ENCODE data around the gene MLX. TPM values are rescaled to one million over a fixed set of nuclear protein-coding genes. Genes with fewer than 3 reads are reported as not detected.
"Not testable (repeated sequence)": the region's sequence is repeated elsewhere in the genome, so short reads cannot be mapped to it uniquely, and the experiment has no call there.

MLX gene
- total RNA-seq, 2 donors from 2014 or later, result 95.1 to 98.8 TPM

DNA sequence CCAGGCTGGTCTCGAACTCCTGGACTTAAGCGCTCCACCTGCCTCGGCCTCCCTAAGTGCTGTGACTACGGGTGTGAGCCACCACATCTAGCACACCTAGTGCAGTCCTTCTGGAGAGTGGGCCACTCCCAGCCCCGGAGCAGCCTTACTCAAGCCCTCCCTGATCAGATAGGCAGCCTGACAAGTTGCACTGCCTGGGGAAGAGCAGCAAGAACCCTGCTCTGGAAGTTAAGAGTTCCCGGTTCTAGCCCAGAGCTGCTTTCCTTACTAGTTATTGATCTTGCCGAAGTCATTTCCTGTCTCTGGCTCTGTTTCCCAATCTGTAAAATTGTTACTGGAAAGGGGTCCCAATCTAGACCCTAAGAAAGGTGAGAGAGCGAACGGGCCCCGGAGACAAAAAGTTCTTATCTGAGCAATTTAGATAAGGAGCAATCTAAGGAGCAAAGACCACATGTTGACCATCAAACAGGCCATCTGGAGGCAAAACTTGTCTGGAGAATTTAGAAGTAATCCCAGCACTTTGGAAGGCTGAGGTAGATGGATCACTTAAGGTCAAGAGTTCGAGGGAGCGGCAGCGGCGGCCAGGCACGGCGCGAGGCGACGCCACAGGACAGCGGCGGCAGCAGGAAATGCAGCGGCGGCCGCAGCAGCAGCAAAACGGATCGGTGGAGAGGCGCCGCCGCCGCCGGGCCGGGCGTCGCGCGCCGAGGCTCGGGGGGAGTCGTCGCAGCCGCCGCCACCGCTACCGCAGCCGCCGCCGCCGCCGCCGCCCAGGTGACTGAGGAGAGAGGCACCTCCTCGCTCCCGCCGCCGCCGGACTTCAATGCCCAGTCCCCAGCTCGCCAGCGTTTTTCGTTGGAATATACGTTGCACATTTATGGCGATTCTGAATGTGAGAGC, 35.2 kb upstream of the MLX start:
- DNase-seq, result peak; percentile 65 to 76
- peak; percentile 49 for ATAC-seq
- intact Hi-C loops (cut with DNase I, micrococcal nuclease), result no loop called here

DNA sequence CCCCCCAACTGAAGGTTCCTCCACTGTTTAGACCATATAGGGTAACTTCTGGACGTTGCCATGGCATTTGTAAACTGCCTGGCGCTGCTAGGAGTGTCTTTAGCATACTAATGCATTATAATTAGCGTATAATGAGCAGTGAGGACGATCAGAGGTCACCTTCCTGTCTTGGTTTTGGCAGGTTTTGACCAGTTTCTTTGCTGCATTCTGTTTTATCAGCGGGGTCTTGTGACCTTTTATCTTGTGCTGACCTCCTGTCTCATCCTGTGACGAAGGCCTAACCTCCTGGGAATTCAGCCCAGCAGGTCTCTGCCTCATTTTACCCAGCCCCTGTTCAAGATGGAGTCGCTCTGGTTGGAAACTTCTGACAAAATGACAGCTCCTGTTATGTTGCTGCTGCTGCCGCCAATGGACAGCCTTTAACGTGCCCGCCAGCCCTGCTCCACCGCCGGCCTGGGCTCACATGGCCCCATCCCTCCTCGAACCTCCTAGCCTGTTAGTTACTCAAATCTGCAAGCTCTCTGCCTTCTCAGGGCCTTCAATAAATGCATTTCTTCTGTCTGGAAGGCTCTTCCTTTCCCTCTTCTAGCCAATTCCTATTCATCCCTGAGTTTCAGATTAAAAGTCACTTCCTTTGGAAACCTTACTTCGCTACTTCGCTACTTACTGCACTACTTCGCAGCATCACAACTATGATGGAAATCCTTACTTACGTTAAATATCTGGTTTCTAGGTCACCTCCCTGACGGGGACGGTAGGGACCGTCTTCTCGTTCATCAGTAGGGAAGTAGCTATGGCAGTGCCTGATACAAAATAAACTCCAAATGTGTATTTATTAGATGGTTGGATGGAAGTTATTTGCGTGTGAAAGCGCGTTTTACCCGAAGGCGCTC, 31.5 kb upstream of the MLX start:
- ATAC-seq, result peak; percentile 1

DNA sequence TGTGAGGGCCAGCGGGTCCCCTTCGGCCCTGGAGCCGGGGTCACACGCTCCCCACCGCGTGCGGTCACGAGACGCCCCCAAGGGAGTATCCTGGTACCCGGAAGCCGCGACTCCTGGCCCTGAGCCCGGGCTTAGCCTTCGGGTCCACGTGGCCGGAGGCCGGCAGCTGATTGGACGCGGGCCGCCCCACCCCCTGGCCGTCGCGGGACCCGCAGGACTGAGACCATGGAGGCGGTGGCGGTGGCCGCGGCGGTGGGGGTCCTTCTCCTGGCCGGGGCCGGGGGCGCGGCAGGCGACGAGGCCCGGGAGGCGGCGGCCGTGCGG, 30.9 kb upstream of the MLX start, which contains the start of gene NAGLU:
Gene NAGLU (plus strand): TSS at position 194 of the 324 bp plus-strand sequence. CDS start 32 bp downstream, at position 226.
- intact Hi-C loops (cut with DNase I, micrococcal nuclease), result no loop called here
- ATAC-seq, result peak; percentile 79
- DNase-seq, result peak; percentile 97 to 99

More for the DNA sequence above, 31.5 kb upstream of the MLX start:
- intact Hi-C loops (cut with DNase I, micrococcal nuclease), result no loop called here
- DNase-seq, result no peak

DNA sequence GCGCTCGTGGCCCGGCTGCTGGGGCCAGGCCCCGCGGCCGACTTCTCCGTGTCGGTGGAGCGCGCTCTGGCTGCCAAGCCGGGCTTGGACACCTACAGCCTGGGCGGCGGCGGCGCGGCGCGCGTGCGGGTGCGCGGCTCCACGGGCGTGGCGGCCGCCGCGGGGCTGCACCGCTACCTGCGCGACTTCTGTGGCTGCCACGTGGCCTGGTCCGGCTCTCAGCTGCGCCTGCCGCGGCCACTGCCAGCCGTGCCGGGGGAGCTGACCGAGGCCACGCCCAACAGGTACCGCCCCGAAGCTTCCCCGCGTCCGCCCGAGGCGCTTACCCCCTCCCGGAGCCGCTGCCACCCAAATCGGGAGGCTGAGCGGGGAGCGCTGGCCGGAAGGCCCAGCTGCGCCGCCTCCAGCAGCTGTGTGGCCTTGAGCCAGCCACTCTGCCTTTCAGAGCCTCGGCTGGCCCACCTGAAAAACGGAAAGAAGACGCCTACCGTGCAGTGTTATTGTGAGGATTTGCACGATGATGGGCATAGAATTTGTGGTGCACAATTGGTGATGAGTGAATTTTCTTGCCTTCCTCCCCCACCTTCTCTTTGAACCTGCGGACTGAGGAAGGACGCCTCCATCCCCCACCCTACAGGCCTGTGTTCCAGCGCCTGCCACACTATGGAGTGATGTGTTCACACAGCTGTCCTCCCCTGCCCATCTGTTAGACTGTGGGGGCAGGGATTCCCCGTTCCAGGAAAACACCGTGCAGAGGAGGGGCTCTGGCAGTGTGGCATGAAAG, 30.3 kb upstream of the MLX start:
- peak; percentile 62 for ATAC-seq
- peak; percentile 90 for DNase-seq
- intact Hi-C loops (cut with DNase I, micrococcal nuclease), result no loop called here

DNA sequence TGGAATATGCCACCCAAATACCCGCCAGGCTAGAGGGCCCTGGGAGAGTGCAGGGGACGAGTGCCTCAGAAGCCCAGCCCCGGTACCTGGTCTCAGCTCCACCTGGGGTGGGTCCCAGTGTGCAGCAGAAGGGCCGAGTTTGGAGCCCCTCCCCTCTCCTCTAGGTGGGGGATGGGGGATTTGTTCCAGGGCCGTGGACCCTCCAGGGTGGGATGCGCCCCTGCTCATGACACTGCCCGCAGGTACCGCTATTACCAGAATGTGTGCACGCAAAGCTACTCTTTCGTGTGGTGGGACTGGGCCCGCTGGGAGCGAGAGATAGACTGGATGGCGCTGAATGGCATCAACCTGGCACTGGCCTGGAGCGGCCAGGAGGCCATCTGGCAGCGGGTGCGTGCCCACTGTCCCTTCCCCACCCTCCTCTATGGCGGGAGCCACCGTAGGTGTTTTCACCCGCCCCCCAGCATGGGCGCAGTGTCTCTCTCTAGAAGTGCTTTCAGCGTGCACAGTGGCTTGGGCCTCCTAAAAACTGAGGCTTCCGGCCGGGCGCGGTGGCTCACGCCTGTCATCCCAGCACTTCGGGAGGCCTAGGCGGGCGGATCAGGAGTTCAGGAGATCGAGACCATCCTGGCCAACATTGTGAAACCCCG, 29.6 kb upstream of the MLX start:
- ATAC-seq, result no peak
- no peak for DNase-seq
- intact Hi-C loops (cut with DNase I, micrococcal nuclease), result no loop called here

DNA sequence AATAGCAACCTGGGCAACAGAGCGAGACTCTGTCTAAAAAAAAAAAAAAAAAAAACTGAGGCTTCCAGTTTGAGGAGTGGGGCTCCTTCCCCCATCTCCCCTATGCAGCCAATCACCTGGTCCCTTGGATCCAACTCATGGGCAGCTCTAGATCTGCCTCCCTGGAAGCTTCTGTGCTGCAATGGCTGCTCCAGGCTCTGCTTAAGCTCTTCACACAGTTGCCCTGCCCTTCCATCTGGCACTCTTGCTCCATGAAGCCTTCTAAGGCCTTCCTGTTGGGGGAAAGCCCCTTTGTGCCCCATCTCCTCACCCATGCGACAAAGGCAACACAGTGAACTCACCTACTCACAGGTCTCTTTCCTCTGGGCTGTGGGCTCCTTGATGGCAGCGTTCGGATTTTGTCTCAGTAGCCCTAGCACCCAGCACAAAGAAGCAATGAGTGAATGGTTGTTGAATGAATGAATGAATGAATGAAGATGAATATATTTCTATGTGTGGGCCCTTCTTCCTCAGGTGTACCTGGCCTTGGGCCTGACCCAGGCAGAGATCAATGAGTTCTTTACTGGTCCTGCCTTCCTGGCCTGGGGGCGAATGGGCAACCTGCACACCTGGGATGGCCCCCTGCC, 29.0 kb upstream of the MLX start:
- intact Hi-C loops (cut with DNase I, micrococcal nuclease), result no loop called here
- ATAC-seq (no peak), DNase-seq (no peak)

DNA sequence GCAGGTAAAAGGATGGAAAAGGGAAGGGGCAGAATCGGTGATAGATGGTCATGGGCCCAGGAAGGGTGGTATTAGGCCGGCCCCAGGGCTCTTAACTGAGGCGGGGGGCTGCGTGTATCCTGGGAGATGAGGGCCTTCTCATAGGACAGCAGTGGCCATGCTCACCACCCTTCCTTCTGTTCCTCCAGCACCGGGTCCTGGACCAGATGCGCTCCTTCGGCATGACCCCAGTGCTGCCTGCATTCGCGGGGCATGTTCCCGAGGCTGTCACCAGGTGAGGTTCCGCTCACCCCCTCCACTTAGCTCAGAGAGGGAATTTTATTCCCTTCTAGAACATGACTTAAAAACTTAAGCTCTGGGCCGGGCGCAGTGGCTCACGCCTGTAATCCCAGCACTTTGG, 28.4 kb upstream of the MLX start:
- ATAC-seq (no peak), DNase-seq (no peak)
- intact Hi-C loops (cut with DNase I, micrococcal nuclease), result no loop called here

DNA sequence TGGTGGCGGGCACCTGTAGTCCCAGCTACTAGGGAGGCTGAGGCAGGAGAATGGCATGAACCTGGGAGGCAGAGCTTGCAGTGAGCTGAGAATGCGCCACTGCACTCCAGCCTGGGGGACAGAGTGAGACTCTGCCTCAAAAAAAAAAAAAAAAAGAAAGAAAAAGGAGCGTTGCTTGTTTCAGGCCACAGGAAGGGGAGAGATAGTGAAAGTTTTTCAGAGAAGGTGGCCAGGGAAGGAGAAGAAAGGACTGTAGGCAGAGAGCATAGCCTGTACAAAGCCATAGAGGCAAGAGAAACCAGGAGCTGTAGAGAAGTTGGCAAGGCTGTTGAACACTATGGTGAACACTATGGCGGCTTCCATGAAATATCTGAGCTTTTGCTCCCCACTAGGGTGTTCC, 26.3 kb upstream of the MLX start:
- intact Hi-C loops (cut with DNase I, micrococcal nuclease); DNase-seq; ATAC-seq: not testable (repeated sequence)

DNA sequence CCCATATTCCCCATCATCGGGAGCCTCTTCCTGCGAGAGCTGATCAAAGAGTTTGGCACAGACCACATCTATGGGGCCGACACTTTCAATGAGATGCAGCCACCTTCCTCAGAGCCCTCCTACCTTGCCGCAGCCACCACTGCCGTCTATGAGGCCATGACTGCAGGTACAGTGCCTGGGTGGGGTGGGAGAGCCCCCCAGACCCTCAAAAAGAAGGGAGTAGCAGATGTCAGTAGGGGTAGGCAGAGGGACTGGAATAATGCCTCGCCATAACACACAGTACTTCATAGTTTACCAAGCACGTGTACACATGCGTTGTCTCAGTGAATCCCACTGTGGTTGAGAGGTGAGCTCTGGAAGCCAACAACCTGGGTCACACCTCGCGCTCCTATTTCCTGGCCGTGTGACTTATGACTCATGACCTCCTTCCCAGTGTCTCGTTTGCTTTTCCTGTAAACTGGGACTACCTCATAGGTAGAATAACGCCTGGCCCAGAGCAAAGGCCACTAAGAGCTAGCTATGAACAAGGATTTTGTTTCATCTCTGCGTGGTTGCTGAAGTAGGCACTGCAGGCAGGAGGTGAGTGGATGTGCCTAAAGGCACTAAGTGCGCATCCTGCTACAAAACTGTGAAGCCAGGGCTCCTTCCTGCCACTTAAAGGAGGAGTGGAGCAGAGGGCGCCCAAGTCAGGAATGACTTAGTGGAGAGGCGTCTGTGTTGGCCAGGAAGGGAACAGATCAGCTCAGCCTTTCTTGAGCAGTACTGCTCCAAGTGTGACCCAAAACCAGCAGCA, 25.7 kb upstream of the MLX start:
- DNase-seq, result peak; percentile 40 to 72
- peak; percentile 79 for ATAC-seq
- intact Hi-C loops (cut with DNase I, micrococcal nuclease), result no loop called here

DNA sequence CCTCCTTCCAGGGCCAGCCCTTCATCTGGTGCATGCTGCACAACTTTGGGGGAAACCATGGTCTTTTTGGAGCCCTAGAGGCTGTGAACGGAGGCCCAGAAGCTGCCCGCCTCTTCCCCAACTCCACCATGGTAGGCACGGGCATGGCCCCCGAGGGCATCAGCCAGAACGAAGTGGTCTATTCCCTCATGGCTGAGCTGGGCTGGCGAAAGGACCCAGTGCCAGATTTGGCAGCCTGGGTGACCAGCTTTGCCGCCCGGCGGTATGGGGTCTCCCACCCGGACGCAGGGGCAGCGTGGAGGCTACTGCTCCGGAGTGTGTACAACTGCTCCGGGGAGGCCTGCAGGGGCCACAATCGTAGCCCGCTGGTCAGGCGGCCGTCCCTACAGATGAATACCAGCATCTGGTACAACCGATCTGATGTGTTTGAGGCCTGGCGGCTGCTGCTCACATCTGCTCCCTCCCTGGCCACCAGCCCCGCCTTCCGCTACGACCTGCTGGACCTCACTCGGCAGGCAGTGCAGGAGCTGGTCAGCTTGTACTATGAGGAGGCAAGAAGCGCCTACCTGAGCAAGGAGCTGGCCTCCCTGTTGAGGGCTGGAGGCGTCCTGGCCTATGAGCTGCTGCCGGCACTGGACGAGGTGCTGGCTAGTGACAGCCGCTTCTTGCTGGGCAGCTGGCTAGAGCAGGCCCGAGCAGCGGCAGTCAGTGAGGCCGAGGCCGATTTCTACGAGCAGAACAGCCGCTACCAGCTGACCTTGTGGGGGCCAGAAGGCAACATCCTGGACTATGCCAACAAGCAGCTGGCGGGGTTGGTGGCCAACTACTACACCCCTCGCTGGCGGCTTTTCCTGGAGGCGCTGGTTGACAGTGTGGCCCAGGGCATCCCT, 23.5 kb upstream of the MLX start:
- DNase-seq, result no peak
- no peak for ATAC-seq
- intact Hi-C loops (cut with DNase I, micrococcal nuclease), result no loop called here

DNA sequence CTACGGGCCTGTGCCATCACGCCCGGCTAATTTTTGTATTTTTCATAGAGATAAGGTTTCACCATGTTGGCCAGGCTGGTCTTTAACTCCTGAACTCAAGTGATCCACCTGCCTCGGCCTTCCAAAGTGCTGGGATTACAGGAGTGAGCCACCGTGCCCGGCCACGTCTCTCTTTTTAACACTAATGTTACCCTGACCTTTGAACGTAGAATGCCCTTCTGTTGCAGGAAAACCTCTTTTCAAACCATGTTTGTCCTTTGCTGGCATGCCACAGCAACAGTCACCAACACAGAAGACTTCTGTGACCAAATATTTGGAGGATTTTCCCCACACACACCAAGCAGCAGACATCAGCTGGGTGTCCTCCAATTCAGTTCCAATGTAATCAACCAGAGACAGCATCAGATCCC, 22.0 kb upstream of the MLX start:
- ATAC-seq (no peak), DNase-seq (no peak)
- intact Hi-C loops (cut with DNase I, micrococcal nuclease), result no loop called here

DNA sequence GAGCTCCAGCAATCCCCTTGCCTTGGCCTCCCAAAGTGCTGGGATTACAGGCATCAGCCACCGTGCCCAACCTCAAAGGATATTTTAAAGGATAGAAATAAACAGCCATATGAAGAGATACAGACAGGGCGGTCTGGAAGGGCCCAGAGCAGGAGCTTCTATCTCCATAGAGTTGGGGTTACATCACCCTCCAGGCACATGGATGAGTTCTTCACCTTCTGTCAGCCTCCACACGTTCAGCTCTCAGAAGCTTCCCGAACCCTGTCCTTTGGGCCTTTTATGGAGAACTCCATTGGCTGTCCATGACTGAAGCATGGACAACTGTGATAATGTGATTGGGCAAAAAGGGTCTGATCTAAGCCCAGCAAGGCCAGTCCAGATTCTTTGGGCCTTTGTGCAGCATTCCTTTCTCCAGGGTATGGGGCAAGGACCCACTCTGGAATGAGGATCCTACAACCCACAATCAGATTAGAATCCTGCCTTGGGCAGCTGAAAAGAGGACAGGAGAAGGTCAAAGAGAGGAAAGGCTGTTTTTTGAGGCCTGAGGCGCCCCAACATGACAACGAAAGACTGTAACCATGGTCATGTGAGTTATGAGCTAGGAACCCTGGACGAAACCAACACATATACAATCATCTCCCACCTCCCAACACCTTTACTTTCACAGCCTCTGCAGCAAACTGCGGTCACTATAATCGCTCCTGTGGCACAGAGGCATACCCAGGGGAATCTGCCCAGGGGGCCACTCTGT, 21.0 kb upstream of the MLX start:
- DNase-seq; ATAC-seq; intact Hi-C loops (cut with DNase I, micrococcal nuclease): not testable (repeated sequence)

DNA sequence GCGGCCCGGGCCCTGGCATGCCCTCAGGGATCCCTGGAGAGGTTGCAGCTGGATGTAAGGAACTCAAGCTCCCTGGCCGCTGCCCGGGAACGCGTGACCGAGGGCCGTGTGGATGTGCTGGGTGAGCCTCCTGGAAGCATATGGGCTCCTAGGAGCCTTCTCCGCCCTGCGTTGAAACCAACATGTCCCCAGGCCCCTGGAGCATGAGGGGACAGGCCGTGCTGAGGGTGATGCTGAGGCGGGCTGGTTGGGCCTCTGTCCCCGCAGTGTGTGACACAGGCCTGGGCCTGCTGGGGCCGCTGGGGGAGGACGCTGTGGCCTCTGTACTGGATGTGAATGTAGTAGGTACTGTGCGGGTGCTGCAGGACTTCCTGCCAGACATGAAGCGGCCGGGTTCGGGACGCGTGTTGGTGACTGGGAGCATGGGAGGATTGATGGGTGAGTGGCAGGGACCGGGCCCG, 19.9 kb upstream of the MLX start:
- intact Hi-C loops (cut with DNase I, micrococcal nuclease), result no loop called here
- ATAC-seq (no peak), DNase-seq (peak in 1 of 2 donors; percentile 23)

DNA sequence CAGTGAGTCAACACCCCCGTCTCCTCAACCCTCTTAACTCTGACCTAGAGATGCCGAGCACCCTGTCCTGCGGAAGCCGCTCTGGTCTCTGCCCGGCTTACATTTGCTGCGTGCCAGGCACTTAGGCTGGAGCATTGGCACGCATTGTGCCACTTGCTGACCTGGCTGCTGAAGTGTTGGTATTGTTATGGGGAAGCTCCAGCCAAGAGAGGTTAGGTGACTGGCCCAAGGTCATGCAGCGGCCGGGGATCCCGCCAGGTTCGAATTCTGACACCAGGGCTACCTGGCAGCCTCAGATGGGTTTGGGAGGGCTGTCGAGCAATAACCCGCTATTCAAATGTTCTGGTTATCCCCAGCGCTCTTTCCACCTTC, 19.2 kb upstream of the MLX start:
- DNase-seq, result peak in 1 of 2 donors; percentile 21
- no peak for ATAC-seq
- intact Hi-C loops (cut with DNase I, micrococcal nuclease), result no loop called here

DNA sequence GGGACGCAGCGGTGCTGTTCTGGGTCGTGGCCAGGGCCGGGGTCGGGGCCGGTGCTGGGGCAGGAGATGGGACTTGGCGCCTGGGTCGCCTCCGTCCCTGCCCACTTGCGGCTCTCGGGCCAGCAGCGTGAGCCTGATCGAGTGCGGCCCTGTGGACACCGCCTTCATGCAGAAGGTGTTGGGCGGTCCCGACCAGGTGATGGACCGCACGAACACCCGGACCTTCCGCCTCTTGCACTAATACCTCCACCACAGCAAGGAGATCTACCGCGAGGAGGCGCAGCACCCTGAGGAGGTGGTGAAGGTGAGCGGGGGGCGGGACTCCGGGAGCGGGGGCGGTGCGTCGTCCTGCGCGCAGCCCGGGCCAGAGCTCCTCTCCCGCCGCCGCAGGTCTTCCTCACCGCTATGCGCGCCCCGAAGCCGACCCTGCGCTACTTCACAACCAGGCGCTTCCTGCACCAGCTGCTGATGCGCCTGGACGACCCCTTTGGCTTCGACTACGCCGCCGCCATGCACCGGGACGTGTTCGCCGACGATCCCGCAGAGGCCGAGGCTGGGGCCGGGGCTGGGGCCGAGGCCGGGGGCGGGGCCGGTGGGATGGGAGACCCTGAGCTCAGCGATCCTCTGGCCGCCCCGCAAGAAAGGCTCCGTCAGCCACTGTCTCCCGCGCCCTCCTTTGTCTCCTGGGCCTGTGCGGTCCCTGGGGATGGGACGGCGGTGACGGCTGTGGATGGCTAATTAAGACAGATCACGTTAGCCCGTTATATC, 18.6 kb upstream of the MLX start:
- ATAC-seq (peak; percentile 92), DNase-seq (peak; percentile 88 to 96)
- intact Hi-C loops (cut with DNase I, micrococcal nuclease), result no loop called here
